GM19324 (cell line): ENCODE results near the gene XPC.
A peak's percentile ranks its signal among the peaks of the same experiment; 100 is the strongest.
"Not testable (repeated sequence)": the region's sequence is repeated elsewhere in the genome, so short reads cannot be mapped to it uniquely, and the experiment has no call there.

Experiments
- ATAC-seq: cut with Tn5 transposase; IDR thresholded peaks from one replicate; pipeline ENCODE4 v1.9.1; 2021; ENCODE audit warnings: mild to moderate bottlenecking, moderate library complexity; ENCODE audit not compliant: unreplicated experiment, low FRiP score

Gene XPC

DNA sequence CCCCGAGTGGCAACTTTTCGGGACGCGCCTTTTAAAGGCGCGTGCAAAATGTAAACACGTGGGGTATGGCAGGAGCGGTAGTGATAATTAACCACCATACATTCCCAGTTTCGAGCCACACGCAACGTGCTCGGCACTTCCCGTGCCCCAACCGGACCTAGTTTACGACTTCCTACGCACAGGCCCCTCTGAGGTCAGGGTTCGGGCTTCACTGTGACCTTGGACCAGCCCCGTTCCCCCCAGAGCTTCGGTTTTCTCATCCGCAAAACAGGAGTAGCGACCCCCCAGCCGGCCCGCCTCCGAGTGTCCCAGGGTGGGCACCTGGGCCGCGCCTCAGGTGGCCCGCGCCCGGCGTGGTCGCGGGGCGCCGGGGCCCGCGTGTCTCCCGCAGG is 54.2 kb downstream of the XPC start:
- ATAC-seq: peak; percentile 61

DNA sequence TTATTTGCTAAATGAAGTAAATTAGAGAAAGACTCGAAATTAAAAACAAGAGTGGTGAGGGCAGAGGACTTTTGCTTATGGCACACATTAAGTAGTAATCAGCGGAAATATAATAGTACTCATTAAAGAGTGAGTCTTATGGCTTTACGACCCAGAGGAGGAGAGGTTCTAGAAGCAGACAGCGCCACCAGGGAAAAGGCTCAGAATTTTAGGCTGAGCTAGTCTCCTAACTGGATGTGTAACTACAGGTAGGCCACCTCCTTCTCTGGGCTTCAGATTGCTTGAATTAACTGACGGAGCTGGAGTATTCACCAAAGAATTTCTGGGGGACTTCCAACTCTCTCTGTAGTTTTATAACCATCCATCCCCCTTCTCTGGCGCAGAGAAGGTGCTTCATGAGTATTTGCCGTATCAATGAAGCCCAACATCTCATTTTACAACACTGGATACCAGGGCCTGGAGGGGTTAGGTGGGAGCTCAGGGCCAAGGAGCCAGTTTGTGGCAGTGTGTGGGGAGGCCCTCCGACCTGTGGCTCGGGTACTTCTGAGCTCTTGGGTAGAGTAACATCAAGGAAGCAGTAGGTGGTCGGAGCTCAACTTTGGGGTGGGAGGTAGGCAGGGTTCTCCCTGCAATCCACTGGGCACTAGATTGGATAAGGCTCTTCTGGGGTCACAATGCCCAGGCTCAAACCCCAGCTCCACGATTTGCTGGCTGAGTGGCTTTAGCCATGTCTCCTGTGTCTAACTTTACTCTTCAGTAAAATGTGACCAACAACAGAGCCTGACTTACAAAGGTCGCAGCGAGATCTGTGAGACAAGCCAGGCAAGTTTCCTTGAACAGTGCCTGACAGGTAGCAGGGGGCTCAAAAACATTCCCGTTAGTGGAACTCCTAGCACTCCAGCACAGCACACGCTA is 54.8 kb downstream of the XPC start:
- no peak for ATAC-seq

DNA sequence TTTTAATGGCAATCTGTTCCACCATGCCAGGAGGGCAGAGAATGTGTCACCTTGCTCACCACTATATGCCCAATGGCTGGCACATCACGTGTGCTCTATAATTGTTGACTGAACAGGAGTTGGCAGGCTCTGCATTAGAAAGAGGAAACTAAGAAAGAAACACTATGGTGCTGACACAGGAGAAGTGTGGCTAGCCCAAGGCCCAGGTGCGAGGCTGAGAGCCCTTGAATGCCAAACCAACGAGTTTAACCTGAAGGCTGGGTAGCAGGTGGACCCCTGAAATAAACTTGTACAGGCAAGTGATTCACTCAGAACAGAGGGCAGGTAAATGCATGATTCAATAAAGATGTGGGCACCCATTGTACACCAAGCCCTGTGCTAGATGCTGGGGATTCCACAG is 56.1 kb downstream of the XPC start:
- no peak for ATAC-seq

DNA sequence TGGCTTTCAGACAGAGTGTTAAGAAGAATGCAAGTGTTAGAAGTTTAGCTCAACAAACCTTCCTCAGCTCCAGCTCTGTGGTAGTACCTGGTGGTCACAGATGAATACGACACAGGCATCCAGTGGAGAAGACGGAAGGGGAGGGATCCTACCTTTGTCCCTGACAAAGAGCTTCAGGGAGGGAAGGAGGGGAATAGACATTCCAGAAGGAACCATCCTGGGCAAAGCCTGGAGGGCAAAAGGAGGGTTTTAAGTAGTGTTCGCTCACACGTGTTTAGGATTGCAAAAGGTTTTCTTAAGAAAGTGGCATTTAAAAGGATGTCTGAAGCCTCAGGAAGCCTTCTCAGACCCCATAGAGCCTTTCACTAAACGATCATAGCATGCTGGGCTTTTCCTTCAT is 56.5 kb downstream of the XPC start:
- no peak for ATAC-seq

DNA sequence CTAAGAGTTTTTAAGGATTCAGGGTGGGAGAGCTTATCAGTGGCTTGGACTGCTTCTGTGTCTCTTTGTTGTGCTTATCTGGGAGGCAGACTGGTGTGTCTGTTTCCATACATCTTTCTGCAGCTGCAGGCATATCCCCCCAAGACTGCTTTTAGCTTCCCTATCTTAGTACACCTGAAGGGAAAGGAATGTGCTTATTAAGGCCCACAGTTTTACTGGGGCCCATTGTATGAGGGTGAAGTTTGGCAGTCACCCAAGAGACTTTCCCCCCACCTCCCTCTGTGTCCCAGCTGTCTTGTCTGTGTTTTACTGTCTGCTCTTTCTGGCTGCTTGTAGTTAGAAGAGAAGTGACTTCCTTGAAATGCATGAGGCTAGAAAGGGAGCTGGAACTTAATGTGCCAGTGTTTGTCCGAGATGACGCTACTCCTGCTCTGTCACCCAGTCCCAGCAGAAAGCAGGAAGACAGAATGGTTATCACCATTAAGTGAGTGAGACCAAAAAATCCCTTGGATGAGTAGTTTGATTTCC is 57.4 kb downstream of the XPC start:
- not testable (repeated sequence) for ATAC-seq

DNA sequence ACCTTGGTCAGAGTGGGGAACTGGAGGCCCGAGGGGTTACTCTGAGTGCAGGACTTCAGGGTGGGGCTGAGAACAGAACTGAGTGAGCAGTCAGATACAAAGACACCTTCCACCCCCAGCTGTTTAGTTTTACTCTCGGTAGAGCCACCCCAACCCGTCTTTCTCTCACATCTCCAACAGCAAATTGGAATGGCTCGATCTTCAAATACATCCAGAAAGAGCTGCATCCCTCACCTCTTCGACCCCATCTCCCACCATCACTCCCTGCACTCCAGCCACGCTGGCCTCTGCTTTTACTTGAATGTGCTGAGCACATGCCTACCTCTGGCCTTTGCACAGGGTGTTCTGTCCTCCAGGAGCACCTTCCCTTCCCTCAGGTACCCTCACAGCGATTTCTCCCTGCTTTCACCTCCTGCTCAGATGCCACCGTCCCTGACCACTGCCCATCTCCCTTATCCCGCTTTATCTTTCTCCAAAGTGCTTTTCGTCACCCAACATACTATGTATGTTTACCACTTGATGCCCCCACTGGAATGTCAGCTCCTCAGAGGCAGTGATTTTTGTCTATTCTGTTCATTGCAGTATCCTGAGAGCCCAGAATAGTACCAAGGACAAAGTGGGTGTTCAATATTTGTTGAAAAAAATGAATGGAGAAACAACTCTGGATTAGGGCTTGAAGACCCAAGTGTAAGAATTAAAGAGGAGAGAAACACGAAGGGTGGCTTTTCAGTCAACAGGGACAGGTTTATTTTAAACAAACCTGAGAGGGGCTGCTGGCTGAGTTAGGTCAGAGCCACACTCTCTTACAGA is 58.1 kb downstream of the XPC start:
- ATAC-seq: no peak

DNA sequence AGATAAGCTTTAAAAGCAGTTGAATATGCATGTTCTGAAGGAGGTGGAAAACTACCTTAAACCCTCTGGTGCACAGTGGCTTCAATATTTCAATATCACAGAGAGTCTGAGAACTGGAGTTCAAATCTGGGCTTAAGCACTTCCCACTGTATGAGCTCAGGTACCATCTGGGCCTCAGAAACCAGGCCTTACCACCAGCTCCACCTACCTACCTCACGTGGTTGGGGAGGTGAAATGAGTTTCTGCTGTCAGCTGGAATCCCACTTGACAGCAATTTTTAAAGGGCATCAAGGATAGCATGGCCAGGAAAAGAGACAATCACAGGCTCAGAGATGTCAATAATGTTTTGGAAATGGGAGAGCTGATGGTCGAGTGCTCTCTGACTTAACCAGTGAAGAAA is 58.8 kb downstream of the XPC start:
- no peak for ATAC-seq

DNA sequence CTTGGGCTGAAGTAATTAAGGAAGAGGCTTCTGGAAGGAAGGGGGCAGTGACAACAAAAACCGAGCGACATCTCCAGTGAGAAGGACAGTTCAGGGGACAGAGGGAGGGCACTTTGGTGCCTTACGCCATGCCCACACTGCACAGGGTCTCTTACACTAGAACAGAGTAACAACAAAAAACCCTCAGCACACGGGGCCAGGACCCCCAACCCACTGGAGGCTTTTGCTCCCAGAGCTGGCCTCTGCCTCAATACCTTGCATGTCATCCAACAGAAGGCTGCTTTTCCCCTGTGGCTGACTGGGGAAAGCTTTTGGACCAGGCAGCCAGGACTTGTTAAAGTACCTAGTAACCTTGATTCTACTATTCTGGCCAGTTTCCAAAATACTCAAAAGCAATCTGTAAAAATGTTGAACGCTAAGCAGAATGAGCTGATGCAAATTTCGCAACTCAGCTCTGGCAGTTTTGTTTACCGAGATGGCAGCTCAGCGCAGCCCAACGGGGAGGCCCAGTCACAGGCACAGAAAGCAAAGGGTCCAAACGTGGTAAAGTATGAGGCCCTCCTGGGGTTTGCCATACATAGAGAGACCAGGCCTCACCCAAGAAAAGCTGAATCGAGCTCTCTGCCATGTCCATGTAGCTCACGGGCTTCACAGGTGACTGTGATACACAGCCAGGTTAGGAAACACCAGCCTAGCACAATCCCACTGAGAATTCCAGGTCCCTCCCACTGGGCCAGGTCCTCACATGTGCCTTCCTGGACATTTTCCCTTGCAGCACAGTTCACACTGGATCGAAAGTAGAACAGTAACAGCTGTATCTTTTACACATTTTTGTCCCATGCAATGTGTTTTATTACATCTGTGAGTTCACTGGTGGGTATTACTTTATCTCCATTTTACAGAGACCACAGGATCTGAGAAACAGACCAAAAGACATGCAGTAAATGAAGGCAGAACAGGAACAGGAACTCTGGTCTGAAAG is 59.7 kb downstream of the XPC start:
- ATAC-seq: no peak

DNA sequence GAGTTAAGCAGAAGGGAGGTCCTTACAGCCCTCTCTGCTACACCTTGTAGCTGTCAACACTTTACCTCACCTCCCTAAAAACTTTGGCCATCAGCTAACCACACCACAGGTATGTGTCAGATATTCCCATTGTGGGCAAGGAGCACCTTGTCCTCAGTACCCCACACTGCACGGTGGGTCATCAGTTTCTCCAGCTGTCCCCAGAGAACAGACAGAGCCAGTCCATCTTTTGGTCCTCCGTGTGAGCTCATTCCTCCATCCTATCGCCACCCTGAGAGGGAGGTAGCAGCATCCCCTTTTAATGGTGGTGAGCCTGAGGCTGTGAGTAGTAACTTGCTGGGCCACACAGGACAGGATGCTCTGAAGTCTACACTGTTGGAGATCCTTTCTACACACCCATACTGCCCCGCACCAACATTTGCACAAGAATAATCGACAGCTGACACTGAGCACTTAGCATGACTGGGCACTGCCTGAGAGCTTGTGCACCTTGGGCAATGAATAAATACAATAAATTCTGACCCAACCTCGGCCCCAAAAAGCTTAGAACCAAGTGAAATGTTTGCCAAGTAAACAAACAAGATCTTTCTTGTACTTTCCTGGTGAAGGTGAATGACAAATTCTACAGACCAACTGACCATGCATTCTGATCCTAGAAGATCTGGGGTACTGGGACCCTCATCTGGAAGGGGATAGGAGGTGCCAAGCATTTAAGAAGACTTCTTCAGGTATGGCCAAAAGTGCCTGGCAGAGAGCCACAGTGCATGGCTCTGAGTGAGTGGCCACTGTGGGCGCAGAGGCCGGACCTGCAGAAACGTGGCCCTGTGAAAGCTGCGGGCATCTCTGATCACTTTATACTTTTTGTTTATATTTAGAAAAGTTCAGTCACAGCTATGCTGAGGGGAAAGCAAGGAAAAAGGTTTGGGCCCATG is 60.7 kb downstream of the XPC start:
- no peak for ATAC-seq

DNA sequence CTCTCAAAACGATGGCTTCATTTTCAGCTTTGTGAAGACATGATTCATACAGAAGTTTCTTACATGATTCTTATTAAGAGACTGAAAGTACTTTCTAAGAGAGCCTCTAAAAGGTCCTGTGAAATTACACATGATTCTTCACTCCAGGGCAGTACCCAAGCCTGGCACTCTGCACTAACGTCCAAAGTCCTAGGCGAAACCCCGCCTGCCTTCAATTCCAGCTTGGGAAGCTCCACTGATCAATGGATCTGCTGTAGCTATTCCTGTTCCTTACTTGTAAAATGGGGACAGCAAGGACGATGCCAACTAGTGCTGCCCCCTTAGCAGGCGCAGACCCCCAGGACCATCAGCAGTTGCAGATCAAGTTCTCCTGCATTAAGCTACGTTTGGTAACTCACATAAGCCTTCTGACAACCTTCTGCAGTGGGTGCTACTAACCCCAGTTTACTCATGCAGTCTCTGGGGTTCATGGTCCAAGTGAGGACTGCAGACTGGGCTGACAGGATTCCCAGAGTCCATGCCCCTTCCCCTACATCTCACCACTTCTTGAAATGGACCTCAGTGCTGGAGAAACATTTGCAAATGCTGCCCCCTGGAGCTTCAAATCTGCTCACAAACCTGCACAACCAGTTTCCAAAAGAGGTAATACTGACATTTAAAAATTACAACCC is 64.3 kb downstream of the XPC start:
- ATAC-seq: no peak

DNA sequence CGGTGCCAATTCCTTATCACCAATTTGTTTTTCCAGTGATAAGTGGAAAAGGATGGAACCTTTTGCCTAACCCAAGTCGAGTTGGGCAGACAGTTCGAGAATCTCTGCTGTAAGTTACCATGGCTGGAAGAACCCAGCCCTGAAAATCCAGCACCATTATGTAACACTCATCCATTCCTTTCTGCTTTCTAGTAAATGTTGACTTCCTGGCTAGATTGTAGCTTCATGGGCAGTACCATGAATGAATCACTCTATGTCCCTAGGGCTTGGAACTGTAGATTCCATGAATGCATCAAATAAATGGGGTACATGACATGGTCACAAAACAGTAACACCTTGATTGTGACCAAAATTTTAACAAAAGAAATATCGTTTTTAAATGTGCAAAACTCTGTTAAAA is 67.7 kb downstream of the XPC start:
- no peak for ATAC-seq

DNA sequence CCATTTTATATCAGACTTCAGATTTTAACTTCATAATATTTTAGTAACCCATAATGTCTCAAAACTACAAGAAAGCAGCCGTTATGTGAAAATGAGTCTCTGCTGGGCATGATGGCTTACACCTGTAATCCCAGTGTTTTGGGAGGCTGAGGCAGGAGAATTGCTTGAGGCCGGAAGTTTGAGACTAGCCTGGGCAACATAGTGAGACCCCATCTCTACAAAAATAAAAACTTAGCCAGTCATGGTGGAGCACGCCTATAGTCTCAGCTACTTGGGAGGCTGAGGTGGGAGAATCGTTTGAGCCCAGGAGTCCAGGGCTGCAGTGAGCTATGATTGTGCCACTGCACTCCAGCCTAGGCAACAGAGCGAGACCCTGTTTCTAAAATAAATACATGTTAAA is 68.6 kb downstream of the XPC start:
- ATAC-seq: not testable (repeated sequence)

DNA sequence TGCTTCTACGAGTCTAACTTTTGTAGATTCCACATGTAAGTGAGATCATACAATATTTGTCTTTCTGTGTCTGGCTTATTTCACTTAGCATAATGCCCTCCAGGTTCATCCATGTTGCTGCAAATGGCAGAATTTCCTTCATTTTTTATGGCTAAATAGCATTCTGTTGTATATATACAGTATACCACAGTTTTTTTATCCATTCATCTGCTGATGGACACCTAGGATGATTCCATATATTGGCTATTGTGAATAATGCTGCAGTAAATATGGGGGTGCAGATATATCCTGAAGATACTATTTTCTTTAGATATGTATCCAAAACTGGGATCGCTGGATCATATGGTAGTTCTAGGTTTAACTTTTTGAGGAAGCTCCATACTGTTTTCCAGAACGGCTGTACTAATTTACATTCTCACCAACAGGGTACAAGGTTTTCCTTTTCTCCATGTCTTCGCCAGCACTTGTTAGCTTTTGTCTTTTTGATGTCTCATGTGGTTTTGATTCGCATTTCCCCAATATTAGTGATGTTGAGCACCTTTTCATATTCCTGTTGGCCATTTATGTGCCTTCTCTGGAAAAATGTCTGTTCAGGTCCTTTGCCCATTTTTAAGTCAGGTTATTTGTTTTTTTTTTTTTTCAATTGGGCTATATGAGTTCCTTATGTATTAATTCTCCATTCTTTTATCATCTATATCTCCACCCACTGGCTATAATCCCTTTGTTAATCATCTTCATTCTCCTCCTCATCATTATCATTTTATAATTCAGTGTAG is 80.6 kb downstream of the XPC start:
- no peak for ATAC-seq

DNA sequence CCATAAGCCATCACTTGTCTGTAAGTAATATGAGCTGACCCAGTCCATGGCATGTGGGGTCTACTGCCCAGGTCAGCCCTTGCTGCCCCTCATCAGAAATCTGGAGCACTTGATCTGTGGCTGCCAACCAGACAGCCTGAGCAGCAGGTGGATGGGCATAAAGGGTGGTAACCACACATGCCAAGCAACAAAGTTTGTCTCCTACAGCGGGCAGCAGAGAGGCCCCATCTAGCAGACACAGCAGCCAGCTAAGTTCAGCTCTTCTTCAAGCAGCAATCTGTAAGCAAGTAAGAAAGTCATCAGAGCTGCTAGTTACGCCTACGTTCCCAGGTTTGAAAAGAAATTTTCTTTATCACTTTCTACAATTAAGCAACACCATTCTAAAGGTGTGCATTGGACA is 81.7 kb downstream of the XPC start:
- no peak for ATAC-seq
